ENCODE data around the gene RFX3.

Gene RFX3

DNA sequence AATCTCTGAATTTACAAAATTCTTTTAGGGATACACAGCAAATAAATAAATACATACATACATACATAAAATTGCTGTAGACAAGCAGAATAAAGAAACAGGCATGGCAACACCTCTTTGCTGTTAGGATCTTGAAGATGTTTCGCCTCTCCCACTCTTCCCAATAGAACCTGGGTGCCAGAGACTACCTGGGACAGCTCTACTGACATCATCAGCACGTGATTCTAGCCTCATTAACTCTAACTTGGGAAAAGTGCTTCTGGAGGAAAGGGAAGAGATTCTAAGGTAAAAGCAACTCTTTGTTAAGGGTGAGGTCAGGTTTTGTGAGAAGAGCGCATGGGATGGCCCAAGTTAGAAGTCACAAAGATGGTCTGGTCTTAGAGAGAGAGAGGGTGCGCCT is 339.1 kb downstream of the RFX3 start:
- H3K4me3 ChIP-seq (ENCODE audit: low read depth, low read length), result no peak overlapping the region
- TF ChIP-seq, protein P1, sequence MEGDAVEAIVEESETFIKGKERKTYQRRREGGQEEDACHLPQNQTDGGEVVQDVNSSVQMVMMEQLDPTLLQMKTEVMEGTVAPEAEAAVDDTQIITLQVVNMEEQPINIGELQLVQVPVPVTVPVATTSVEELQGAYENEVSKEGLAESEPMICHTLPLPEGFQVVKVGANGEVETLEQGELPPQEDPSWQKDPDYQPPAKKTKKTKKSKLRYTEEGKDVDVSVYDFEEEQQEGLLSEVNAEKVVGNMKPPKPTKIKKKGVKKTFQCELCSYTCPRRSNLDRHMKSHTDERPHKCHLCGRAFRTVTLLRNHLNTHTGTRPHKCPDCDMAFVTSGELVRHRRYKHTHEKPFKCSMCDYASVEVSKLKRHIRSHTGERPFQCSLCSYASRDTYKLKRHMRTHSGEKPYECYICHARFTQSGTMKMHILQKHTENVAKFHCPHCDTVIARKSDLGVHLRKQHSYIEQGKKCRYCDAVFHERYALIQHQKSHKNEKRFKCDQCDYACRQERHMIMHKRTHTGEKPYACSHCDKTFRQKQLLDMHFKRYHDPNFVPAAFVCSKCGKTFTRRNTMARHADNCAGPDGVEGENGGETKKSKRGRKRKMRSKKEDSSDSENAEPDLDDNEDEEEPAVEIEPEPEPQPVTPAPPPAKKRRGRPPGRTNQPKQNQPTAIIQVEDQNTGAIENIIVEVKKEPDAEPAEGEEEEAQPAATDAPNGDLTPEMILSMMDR (IDR thresholded peaks at IDR 0.05; ENCODE audit: borderline replicate concordance, insufficient read depth, low read depth, low read length), result no peak

DNA sequence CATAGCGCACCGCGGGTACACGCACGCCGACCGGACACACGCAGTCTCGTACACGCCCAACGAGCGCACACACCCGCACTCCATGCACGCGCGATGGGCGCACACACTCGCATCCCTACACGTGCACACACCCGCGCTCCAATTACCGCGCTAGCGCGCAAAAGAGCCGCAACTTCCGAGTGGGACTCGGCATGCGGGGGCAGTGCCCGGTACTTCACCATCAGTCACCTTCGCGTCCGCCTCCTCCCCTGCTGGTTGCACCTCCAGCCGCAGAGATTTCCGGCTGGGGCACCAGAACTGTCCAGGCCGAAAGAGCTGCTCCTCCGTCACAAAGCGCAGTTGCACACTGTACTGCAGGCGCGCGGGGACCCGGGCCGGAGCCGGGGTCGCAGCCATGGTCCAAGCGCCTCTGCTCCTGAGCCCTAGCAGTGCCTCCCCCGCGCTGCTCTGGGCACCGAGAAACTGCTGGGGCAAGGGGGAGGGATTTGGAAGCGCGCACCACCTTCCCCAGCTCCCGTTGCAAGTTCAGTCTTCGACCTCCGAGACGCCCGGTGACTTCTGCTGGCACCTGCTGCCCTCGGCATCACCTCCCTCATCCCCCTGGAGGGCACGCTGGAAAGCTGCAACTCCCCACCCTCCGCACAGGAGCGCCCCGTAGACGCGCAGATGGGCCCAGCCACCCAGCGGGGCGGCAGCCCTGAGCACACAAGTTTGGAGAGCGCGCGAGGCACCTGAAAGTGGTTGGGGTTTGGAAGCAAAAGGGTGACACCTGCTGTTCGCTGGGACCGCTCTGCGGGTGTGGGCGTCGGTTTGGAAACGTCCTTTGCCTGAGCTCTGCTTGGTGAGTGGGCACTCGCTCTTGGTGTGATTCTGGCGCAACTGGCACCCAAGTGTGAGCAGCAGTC is 344.5 kb downstream of the RFX3 start:
- TF ChIP-seq, protein P1 (IDR thresholded peaks at IDR 0.05; ENCODE audit: borderline replicate concordance, insufficient read depth, low read depth, low read length), result peak; percentile 46; the same call in 1 of the 2 replicates
- H3K4me3 ChIP-seq (ENCODE audit: low read depth, low read length), result no peak overlapping the region

GRCh38 chr9:3180696-3181048 is 345.1 kb downstream of the RFX3 start:
- no peak overlapping the region for H3K4me3 ChIP-seq (ENCODE audit: low read depth, low read length)
- TF ChIP-seq, protein P1 (IDR thresholded peaks at IDR 0.05; ENCODE audit: borderline replicate concordance, insufficient read depth, low read depth, low read length), result no peak

GRCh38 chr9:3179711-3180110 is 346.1 kb downstream of the RFX3 start:
- no peak overlapping the region for H3K4me3 ChIP-seq (ENCODE audit: low read depth, low read length)
- TF ChIP-seq, protein P1 (IDR thresholded peaks at IDR 0.05; ENCODE audit: borderline replicate concordance, insufficient read depth, low read depth, low read length), result no peak

DNA sequence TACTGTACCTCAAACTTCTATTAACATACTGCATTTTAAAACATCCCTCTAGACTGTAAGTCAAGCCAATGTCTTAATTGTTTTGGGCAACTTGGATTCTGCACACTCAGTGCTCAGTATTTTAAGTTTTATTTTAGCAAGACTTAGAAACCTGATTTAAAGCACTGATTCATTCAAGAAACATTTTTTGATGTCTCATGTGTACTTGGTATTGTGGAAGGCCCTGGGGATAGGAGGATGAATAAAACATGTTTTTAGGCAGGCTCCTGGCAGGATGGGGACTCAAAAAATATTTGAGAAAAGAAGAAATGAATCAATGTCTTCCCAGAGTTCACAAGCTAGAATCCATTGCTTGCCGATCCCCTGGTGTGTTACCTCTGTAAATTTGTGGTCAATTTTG is 347.9 kb downstream of the RFX3 start:
- no peak overlapping the region for H3K4me3 ChIP-seq (ENCODE audit: low read depth, low read length)
- TF ChIP-seq, protein P1 (IDR thresholded peaks at IDR 0.05; ENCODE audit: borderline replicate concordance, insufficient read depth, low read depth, low read length), result no peak

- TF ChIP-seq, protein P1 (IDR thresholded peaks at IDR 0.05; ENCODE audit: borderline replicate concordance, insufficient read depth, low read depth, low read length), result no peak
Observed at GRCh38 chr9:3177146-3177761, 348.5 kb downstream of the RFX3 start.

GRCh38 chr9:3173374-3173773 is 352.4 kb downstream of the RFX3 start:
- no peak overlapping the region for H3K4me3 ChIP-seq (ENCODE audit: low read depth, low read length)
- TF ChIP-seq, protein P1 (IDR thresholded peaks at IDR 0.05; ENCODE audit: borderline replicate concordance, insufficient read depth, low read depth, low read length), result no peak

More at GRCh38 chr9:3177146-3177761, 348.5 kb downstream of the RFX3 start:
- H3K4me3 ChIP-seq (ENCODE audit: low read depth, low read length), result no peak overlapping the region

Measured in GM12875 (cell line).